DND-41 (cell line): ENCODE data around the gene AMACR.

Experiments used
- CTCF ChIP-seq: IDR thresholded peaks from 2 replicates; pipeline ENCODE4 v1.5.1; 2012; ENCODE audit warnings: borderline replicate concordance, low read length, moderate library complexity, mild to moderate bottlenecking; ENCODE audit not compliant: poor library complexity, severe bottlenecking; ENCODE audit errors: extremely low read depth
- EZH2 ChIP-seq: IDR thresholded peaks from 3 replicates; pipeline ENCODE4 v1.6.1; 2012; ENCODE audit warnings: borderline replicate concordance, low read depth, mild to moderate bottlenecking, moderate library complexity, low read length, inconsistent platforms; ENCODE audit not compliant: severe bottlenecking

- TF ChIP-seq CTCF: no peak
- TF ChIP-seq EZH2: no peak
These were observed 2.2 kb downstream of the AMACR start for GRCh38 chr5:34005681-34006080.
